Measurements from ENCODE around the gene SLC46A1. TPM values are rescaled to one million over a fixed set of nuclear protein-coding genes. Genes with fewer than 3 reads are reported as not detected.
A peak's percentile ranks its signal among the peaks of the same experiment; 100 is the strongest.

The SLC46A1 gene
- total and polyA plus RNA-seq, 9 of the 15 experiments (the other 6 are each of a cell fraction or from before 2014, with no cell fraction given) = 0.24 to 5.5 (median 3.1) TPM

DNA sequence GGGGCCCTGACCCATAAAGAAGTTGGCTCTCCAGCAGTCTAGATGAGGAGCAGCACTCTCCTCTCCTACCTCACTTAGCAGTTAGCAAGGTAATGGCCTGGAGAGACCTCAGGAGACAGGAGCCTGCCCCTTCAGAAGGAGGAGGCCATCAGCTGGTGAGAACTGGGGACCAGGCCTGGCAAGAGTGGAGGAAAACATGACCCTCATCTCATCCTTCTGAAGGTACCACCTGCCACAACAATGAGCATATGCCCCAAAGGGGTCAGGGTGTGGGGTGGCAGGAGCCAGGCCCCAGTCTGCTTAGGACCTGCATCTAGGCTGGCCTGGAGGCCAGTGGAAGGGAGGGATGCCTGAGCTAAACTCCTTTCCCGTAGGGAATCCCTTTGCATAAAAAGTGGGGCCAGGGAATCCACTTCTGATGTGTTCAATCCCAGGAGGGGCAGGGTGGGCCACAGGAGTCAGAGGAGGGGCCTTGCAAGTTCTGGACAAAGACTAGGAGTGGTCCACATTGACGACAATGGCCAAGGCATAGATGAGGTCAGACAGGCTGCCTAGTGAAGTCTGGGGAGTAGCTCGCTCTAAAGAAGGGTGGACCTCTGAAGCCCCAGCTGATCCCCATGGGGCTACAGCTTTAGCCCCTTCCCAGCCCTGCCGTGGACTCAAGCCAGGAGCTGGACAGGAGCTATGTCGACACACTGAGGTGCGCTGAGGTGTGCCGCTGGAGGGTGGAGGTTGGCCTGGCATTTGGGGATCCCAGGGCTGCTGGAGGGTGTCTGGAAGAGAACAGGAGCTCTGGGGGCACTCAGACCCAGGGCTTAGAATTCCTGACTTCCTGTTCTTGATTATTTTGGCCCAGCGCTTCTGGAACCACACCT is 42.0 kb downstream of the SLC46A1 start:
- Histone ChIP-seq H3K4me2 (ENCODE audit: insufficient read depth, low read length) (no peak overlapping the region), H2AFZ (ENCODE audit: low read depth, low read length) (no peak overlapping the region), H3K27me3 (ENCODE audit: control insufficient read depth in 2 of 2, insufficient read depth in 2 of 2, low read length in 2 of 2) (no peaks in the 10 kb centered on the region), H3K4me3 (no peak overlapping the region), H3K36me3 (ENCODE audit: control insufficient read depth, insufficient read depth, low read length) (peaks cover 47% of the 10 kb centered on the region), H3K9me3 (replicated peaks; ENCODE audit: control insufficient read depth, insufficient read depth, low read depth, low read length) (no peaks in the 10 kb centered on the region), H3K27ac (ENCODE audit: extremely low read depth, low read depth, low read length) (no peak overlapping the region), H4K20me1 (replicated peaks; ENCODE audit: control insufficient read depth, insufficient read depth, low read length) (no peaks in the 10 kb centered on the region), H3K79me2 (ENCODE audit: control insufficient read depth, insufficient read depth, low read length) (no peaks in the 10 kb centered on the region), H3K9me1 (ENCODE audit: control insufficient read depth, insufficient read depth, low read length) (no peaks in the 10 kb centered on the region), H3K9ac (ENCODE audit: insufficient read depth in 1 of 2, low read depth in 2 of 2, low read length in 2 of 2) (peak overlapping the region in 1 of 2 experiments; percentile 35; a peak in 1 of 4 replicates), H3K4me1 (replicated peaks in 1 of 2; ENCODE audit: control insufficient read depth in 2 of 2, insufficient read depth in 2 of 2, low read length in 2 of 2) (peaks cover 0 to 14% of the 10 kb centered on the region in 2 experiments; a peak in 1 of 5 replicates)
- no peak for DNase-seq (ENCODE audit: extremely low read depth in 1 of 4, low spot score in 3 of 4)
- intact Hi-C loops (cut with micrococcal nuclease) (no loop called here), in situ Hi-C loops (cut with MboI) (no loop called here)
- ATAC-seq = no peak
- 80% methylated on average over 8 of the region's 8 CpGs for WGBS (ENCODE audit: insufficient coverage, low coverage, missing lambda C conversion rate)
- POLR2A ChIA-PET = interaction anchor here (0.7 to 0.9 kb wide), 2 partner anchors 17 to 72 kb away, joined by 3 read pairs; no protein-coding TSS in a partner anchor
- CTCF ChIA-PET (ENCODE audit: low intra/inter-chr PET ratio) = no interaction called here
- FAIRE-seq = no peak
- no TSS peak for BruUV-seq (replicated peaks)
- no peak for TF ChIP-seq ZNF253 (CRISPR knock-in tag; conservative IDR thresholded peaks at IDR 0.05)
- no peak for TF ChIP-seq USF2 (CRISPR knock-in tag; IDR thresholded peaks at IDR 0.05)
- no peak for TF ChIP-seq MNT (conservative IDR thresholded peaks at IDR 0.05)
- TF ChIP-seq, protein P1, sequence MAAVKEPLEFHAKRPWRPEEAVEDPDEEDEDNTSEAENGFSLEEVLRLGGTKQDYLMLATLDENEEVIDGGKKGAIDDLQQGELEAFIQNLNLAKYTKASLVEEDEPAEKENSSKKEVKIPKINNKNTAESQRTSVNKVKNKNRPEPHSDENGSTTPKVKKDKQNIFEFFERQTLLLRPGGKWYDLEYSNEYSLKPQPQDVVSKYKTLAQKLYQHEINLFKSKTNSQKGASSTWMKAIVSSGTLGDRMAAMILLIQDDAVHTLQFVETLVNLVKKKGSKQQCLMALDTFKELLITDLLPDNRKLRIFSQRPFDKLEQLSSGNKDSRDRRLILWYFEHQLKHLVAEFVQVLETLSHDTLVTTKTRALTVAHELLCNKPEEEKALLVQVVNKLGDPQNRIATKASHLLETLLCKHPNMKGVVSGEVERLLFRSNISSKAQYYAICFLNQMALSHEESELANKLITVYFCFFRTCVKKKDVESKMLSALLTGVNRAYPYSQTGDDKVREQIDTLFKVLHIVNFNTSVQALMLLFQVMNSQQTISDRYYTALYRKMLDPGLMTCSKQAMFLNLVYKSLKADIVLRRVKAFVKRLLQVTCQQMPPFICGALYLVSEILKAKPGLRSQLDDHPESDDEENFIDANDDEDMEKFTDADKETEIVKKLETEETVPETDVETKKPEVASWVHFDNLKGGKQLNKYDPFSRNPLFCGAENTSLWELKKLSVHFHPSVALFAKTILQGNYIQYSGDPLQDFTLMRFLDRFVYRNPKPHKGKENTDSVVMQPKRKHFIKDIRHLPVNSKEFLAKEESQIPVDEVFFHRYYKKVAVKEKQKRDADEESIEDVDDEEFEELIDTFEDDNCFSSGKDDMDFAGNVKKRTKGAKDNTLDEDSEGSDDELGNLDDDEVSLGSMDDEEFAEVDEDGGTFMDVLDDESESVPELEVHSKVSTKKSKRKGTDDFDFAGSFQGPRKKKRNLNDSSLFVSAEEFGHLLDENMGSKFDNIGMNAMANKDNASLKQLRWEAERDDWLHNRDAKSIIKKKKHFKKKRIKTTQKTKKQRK (IDR thresholded peaks at IDR 0.05; ENCODE audit: borderline replicate concordance, low read depth, low read length) = no peak
- no peak for TF ChIP-seq ILK (tag; IDR thresholded peaks at IDR 0.05; ENCODE audit: borderline replicate concordance, low read depth)
- TF ChIP-seq TAF1 (IDR thresholded peaks at IDR 0.05; ENCODE audit: control insufficient read depth, extremely low read depth, insufficient read depth, low read length, severe bottlenecking) = no peak
- no peak for TF ChIP-seq TEAD2 (tag; IDR thresholded peaks at IDR 0.05)
- no peak for TF ChIP-seq HNRNPH1 (optimal IDR thresholded peaks at IDR 0.05; ENCODE audit: low read depth, low read length)
- TF ChIP-seq, protein P2, sequence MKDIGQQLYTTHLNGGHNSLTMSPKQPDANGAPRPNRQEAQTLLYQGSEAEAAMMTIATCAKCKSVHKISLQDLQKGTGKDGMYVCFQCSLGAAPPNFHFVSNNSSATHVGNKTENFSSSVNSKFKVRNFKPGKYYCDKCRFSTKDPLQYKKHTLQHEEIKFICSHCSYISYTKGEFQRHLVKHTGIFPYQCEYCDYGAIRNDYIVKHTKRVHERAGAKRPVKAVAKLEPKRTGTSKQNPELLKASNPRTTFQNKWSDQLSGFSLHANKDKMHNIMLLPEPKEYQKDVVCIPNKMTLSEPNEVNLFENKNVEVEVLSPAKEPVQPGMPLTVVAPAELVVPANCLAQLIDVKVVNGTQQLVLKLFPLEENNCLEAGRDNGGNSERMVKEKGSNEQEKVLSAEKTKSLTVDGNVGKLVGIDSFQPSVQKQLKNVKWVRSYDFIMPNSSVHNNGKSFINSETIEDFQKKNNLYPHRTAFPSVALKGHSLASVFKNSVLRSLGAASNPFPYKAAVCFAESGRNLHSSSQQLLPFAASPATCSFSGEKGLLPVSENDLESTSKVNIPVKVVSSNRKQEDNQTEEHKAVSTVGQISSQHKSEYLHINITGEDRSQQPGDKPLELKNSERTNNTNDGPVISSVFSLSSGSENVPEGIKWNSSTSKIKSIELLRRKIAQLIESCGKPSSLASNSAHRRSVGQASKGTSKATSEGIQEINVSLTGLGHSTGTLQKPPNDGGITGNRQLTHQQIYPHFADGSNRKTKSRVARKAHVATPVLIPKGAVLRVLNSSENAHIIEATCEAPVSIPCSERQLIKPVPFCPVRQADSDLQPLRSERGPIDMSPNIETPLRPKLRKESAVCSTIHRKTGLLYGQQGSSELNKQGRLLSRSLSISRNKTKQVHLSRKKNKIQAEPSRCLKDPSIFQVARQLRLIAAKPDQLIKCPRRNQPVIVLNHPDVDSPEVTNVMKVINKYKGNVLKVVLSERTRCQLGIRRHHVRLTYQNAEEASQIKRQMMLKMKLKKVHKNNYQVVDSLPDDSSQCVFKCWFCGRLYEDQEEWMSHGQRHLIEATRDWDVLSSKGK (CRISPR knock-in tag; IDR thresholded peaks at IDR 0.05) = no peak
- no peak for TF ChIP-seq ZNF165 (CRISPR knock-in tag; IDR thresholded peaks at IDR 0.05; ENCODE audit: borderline replicate concordance)

Data from K562 (cell line).